Esophagus squamous epithelium (tissue), 4 donors: ENCODE measurements around the gene PGP.

ENCODE experiments used
- CTCF ChIP-seq, 6 experiments: fragments of 450-650 bp in 4 of 6; fragments of 200-600 bp in 2 of 6; sonication (generic) in 2 of 6; IDR thresholded peaks; one replicate each; pipeline ENCODE4 v1.5.1; 2016 to 2019; ENCODE audit warnings: antibody characterized with exemption in 6 of 6, mild to moderate bottlenecking in 4 of 6, moderate library complexity in 4 of 6
- POLR2A ChIP-seq, 4 donors: fragments of 450-650 bp; IDR thresholded peaks; one replicate each; pipeline ENCODE4 v1.6.1; 2017; ENCODE audit warnings: antibody characterized with exemption in 4 of 4, mild to moderate bottlenecking in 4 of 4, moderate library complexity in 3 of 4

- TF ChIP-seq CTCF (IDR thresholded peaks at IDR 0.05) = no peak
- TF ChIP-seq POLR2A (IDR thresholded peaks at IDR 0.05) = no peak
Observed at GRCh38 chr16:2191446-2191706, 23.3 kb downstream of the PGP start.
